ENCODE measurements around the gene FOXL1. TPM values are rescaled to one million over a fixed set of nuclear protein-coding genes. Genes with fewer than 3 reads are reported as not detected.

FOXL1 gene
- total RNA-seq, 1 donor, result 2.5 TPM

- Histone ChIP-seq H4K20me1 (ENCODE audit: insufficient read depth, low read length) (no peaks in the 10 kb centered on the region), H3K9me3 (ENCODE audit: low read depth, low read length) (no peaks in the 10 kb centered on the region), H3K79me2 (ENCODE audit: insufficient read depth, low read length) (peaks cover 14% of the 10 kb centered on the region), H3K27ac (ENCODE audit: low read depth, low read length) (no peak overlapping the region), H2AFZ (ENCODE audit: low read length) (no peak overlapping the region), H3K4me3 (ENCODE audit: insufficient read depth, low read length) (no peak overlapping the region), H3K27me3 (ENCODE audit: insufficient read depth, low read length) (no peaks in the 10 kb centered on the region), H3K4me1 (ENCODE audit: insufficient read depth, low read length) (peaks cover 23% of the 10 kb centered on the region), H3K36me3 (ENCODE audit: insufficient read depth, low read length) (no peaks in the 10 kb centered on the region), H3K4me2 (ENCODE audit: insufficient read depth, low read length) (no peak overlapping the region)
- TF ChIP-seq, protein P1, sequence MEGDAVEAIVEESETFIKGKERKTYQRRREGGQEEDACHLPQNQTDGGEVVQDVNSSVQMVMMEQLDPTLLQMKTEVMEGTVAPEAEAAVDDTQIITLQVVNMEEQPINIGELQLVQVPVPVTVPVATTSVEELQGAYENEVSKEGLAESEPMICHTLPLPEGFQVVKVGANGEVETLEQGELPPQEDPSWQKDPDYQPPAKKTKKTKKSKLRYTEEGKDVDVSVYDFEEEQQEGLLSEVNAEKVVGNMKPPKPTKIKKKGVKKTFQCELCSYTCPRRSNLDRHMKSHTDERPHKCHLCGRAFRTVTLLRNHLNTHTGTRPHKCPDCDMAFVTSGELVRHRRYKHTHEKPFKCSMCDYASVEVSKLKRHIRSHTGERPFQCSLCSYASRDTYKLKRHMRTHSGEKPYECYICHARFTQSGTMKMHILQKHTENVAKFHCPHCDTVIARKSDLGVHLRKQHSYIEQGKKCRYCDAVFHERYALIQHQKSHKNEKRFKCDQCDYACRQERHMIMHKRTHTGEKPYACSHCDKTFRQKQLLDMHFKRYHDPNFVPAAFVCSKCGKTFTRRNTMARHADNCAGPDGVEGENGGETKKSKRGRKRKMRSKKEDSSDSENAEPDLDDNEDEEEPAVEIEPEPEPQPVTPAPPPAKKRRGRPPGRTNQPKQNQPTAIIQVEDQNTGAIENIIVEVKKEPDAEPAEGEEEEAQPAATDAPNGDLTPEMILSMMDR (IDR thresholded peaks at IDR 0.05; ENCODE audit: extremely low read depth, low read depth, low read length), result no peak
- peak; percentile 55 for DNase-seq (ENCODE audit: insufficient read length, low spot score, missing footprints)
These were observed 19.8 kb upstream of the FOXL1 start for GRCh38 chr16:86558355-86559193.

GRCh38 chr16:86559802-86560305, 18.5 kb upstream of the FOXL1 start:
- peak; percentile 43 for DNase-seq (ENCODE audit: insufficient read length, low spot score, missing footprints)
- TF ChIP-seq, protein P1 (IDR thresholded peaks at IDR 0.05; ENCODE audit: extremely low read depth, low read depth, low read length), result no peak

GRCh38 chr16:86562356-86562755, 16.0 kb upstream of the FOXL1 start:
- Histone ChIP-seq H3K4me1 (ENCODE audit: insufficient read depth, low read length) (peaks cover 9% of the 10 kb centered on the region), H3K9me3 (ENCODE audit: low read depth, low read length) (no peaks in the 10 kb centered on the region), H3K4me2 (ENCODE audit: insufficient read depth, low read length) (no peak overlapping the region), H3K4me3 (ENCODE audit: insufficient read depth, low read length) (no peak overlapping the region), H3K27ac (ENCODE audit: low read depth, low read length) (no peak overlapping the region), H4K20me1 (ENCODE audit: insufficient read depth, low read length) (no peaks in the 10 kb centered on the region), H2AFZ (ENCODE audit: low read length) (no peak overlapping the region), H3K27me3 (ENCODE audit: insufficient read depth, low read length) (no peaks in the 10 kb centered on the region), H3K36me3 (ENCODE audit: insufficient read depth, low read length) (no peaks in the 10 kb centered on the region), H3K79me2 (ENCODE audit: insufficient read depth, low read length) (peaks cover 19% of the 10 kb centered on the region)
- no peak for DNase-seq (ENCODE audit: insufficient read length, low spot score, missing footprints)
- TF ChIP-seq, protein P1 (IDR thresholded peaks at IDR 0.05; ENCODE audit: extremely low read depth, low read depth, low read length), result no peak

More at GRCh38 chr16:86559802-86560305, 18.5 kb upstream of the FOXL1 start:
- no peaks in the 10 kb centered on the region for H3K36me3 ChIP-seq (ENCODE audit: insufficient read depth, low read length)
- no peaks in the 10 kb centered on the region for H3K9me3 ChIP-seq (ENCODE audit: low read depth, low read length)
- H3K4me2 ChIP-seq (ENCODE audit: insufficient read depth, low read length), result no peak overlapping the region
- no peak overlapping the region for H2AFZ ChIP-seq (ENCODE audit: low read length)
- H3K27ac ChIP-seq (ENCODE audit: low read depth, low read length), result no peak overlapping the region
- H3K27me3 ChIP-seq (ENCODE audit: insufficient read depth, low read length), result no peaks in the 10 kb centered on the region
- H3K4me1 ChIP-seq (ENCODE audit: insufficient read depth, low read length), result peaks cover 18% of the 10 kb centered on the region
- H3K4me3 ChIP-seq (ENCODE audit: insufficient read depth, low read length), result no peak overlapping the region
- no peaks in the 10 kb centered on the region for H4K20me1 ChIP-seq (ENCODE audit: insufficient read depth, low read length)
- peaks cover 5% of the 10 kb centered on the region for H3K79me2 ChIP-seq (ENCODE audit: insufficient read depth, low read length)

All from osteoblast (primary cell).